SK-N-SH treated with all-trans-retinoic acid at 6 μM for 48 hours (cell line): ENCODE measurements around the gene NHLRC1.

Experiments
- ATAC-seq: fragments of 200-7000 bp; cut with Tn5 transposase; 3 replicates; pipeline ENCODE4 v1.9.1; 2020; ENCODE audit warnings: mild to moderate bottlenecking, moderate library complexity
- ARNTL ChIP-seq: fragments of 450-650 bp; formaldehyde crosslinking; IDR thresholded peaks from 2 replicates; pipeline ENCODE4 v1.5.0; 2020; ENCODE audit warnings: low read depth, mild to moderate bottlenecking, moderate library complexity, borderline replicate concordance
- BACH2 ChIP-seq: fragments of 250-450 bp; sonication (Bioruptor Pico); IDR thresholded peaks from 2 replicates; pipeline ENCODE4 v1.9.0; 2021; ENCODE audit warnings: mild to moderate bottlenecking, borderline replicate concordance
- CSDC2 ChIP-seq: fragments of 250-450 bp; sonication (Bioruptor Pico); IDR thresholded peaks from 2 replicates; pipeline ENCODE4 v1.5.0; 2020; ENCODE audit warnings: mild to moderate bottlenecking, moderate library complexity
- ESRRG ChIP-seq: fragments of 250-450 bp; sonication (Bioruptor Pico); IDR thresholded peaks from 2 replicates; pipeline ENCODE4 v1.6.1; 2021; ENCODE audit warnings: mild to moderate bottlenecking
- GLIS3 ChIP-seq: fragments of 250-450 bp; sonication (Bioruptor Pico); IDR thresholded peaks from 2 replicates; pipeline ENCODE4 v1.5.0; 2020; ENCODE audit warnings: mild to moderate bottlenecking, moderate library complexity
- ISL1 ChIP-seq: fragments of 250-450 bp; sonication (Bioruptor Pico); IDR thresholded peaks from 2 replicates; pipeline ENCODE4 v2.1.2; 2022; ENCODE audit warnings: mild to moderate bottlenecking, moderate library complexity
- OSR1 ChIP-seq: fragments of 250-450 bp; sonication (Bioruptor Pico); IDR thresholded peaks from 2 replicates; pipeline ENCODE4 v1.8.0; 2022; ENCODE audit warnings: moderate library complexity, mild to moderate bottlenecking, inconsistent platforms
- PPARA ChIP-seq: fragments of 250-450 bp; sonication (Bioruptor Pico); IDR thresholded peaks from 2 replicates; pipeline ENCODE4 v1.5.0; 2020; ENCODE audit warnings: mild to moderate bottlenecking, borderline replicate concordance
- RARB ChIP-seq: fragments of 250-450 bp; sonication (Bioruptor Pico); IDR thresholded peaks from 2 replicates; pipeline ENCODE4 v1.8.0; 2021; ENCODE audit warnings: mild to moderate bottlenecking, moderate library complexity
- SNAI2 ChIP-seq: fragments of 250-450 bp; sonication (Bioruptor Pico); IDR thresholded peaks from 2 replicates; pipeline ENCODE4 v1.5.0; 2020; ENCODE audit warnings: mild to moderate bottlenecking, moderate library complexity
- TCF4 ChIP-seq: fragments of 250-450 bp; sonication (Bioruptor Pico); IDR thresholded peaks from 2 replicates; pipeline ENCODE4 v1.8.0; 2021; ENCODE audit warnings: mild to moderate bottlenecking, moderate library complexity, borderline replicate concordance
- TOX ChIP-seq: fragments of 250-450 bp; sonication (Bioruptor Pico); IDR thresholded peaks from 2 replicates; pipeline ENCODE4 v1.8.0; 2021; ENCODE audit warnings: mild to moderate bottlenecking, moderate library complexity, borderline replicate concordance
- ZC3H10 ChIP-seq: fragments of 250-450 bp; sonication (Bioruptor Pico); IDR thresholded peaks from 2 replicates; pipeline ENCODE4 v1.5.1; 2021; ENCODE audit warnings: mild to moderate bottlenecking, moderate library complexity
- ZFP3 ChIP-seq: fragments of 250-450 bp; sonication (Bioruptor Pico); IDR thresholded peaks from 2 replicates; pipeline ENCODE4 v1.5.0; 2020; ENCODE audit warnings: mild to moderate bottlenecking, moderate library complexity
- ZFP30 ChIP-seq: fragments of 450-650 bp; formaldehyde crosslinking; IDR thresholded peaks from 2 replicates; pipeline ENCODE4 v1.5.0; 2022; ENCODE audit warnings: mild to moderate bottlenecking, moderate library complexity
- ZNF565 ChIP-seq: fragments of 450-650 bp; formaldehyde crosslinking; conservative IDR thresholded peaks from 2 replicates; pipeline ENCODE4 v1.5.0; 2020; ENCODE audit warnings: low read depth, mild to moderate bottlenecking, moderate library complexity
- ZNF70 ChIP-seq: fragments of 450-650 bp; formaldehyde crosslinking; IDR thresholded peaks from 2 replicates; pipeline ENCODE4 v1.5.0; 2020; ENCODE audit warnings: mild to moderate bottlenecking, moderate library complexity
- ZNF8 ChIP-seq: fragments of 450-650 bp; formaldehyde crosslinking; IDR thresholded peaks from 2 replicates; pipeline ENCODE4 v1.5.0; 2020; ENCODE audit warnings: mild to moderate bottlenecking, moderate library complexity
- TF ChIP-seq, protein P1 (sequence below): fragments of 250-450 bp; sonication (Bioruptor Pico); IDR thresholded peaks from 2 replicates; pipeline ENCODE4 v1.5.1; 2021; ENCODE audit warnings: mild to moderate bottlenecking, moderate library complexity
- TF ChIP-seq, protein P2 (sequence below): fragments of 250-450 bp; sonication (Bioruptor Pico); IDR thresholded peaks from 2 replicates; pipeline ENCODE4 v1.5.0; 2020; ENCODE audit warnings: mild to moderate bottlenecking, moderate library complexity
- TF ChIP-seq, protein P3 (sequence below): fragments of 250-450 bp; sonication (Bioruptor Pico); IDR thresholded peaks from 2 replicates; pipeline ENCODE4 v1.5.1; 2020; ENCODE audit warnings: low read depth, mild to moderate bottlenecking, moderate library complexity
- TF ChIP-seq, protein P4 (sequence below): fragments of 250-450 bp; sonication (Bioruptor Pico); IDR thresholded peaks from 2 replicates; pipeline ENCODE4 v1.8.0; 2020; ENCODE audit warnings: mild to moderate bottlenecking, moderate library complexity, borderline replicate concordance

The NHLRC1 gene

DNA sequence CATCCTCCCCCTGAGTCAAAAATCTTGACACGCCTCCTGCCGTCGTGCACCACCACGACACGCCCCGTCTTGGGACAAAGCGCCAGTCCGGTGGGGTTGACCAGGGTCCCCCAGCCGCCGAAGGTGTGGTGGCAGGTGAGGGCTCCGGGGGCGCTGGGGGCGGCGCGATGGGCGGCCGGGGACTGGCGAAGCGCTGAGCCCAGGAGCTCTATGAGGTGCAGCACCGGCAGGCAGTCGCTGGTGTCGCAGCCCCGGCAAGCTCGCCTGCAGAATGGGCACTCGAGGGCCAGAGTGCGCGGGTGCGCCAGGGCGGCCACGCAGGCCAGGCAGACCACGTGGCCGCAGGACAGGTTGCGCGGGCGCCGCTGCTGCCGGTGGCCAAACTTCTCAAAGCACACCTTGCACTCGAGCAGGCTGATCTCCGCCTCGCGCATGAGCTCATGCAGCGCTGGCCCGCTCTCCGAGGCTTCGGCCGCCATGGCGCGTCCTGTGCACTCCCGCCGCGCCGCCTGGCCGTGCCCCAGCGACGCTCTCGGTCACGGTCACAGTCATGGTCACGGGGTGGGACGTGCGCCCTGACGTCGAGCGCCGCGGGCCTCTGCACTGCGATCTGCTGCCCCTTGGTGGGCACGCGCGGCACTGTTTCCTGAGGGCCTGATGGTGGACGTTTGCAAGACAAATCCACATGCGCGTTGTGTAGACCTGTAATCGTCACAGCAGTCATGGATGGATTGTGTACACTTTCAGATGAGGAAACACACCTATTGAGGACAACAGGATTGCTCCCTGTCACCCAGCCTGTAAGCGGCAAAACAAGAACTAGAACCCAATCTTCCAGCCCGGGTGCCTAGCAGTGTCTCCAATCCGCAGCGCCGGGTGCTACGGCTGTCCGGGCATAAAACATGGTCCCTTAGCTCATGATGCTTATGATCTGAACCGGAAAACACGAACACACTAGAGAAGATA, at the start of gene NHLRC1:
Gene NHLRC1 (minus strand): TSS at position 550 of the 966 bp plus-strand sequence. CDS start 71 bp downstream, at position 479.
- no peak for TF ChIP-seq OSR1 (CRISPR knock-in tag)
- no peak for TF ChIP-seq ARNTL (CRISPR knock-in tag)
- TF ChIP-seq, protein P1, sequence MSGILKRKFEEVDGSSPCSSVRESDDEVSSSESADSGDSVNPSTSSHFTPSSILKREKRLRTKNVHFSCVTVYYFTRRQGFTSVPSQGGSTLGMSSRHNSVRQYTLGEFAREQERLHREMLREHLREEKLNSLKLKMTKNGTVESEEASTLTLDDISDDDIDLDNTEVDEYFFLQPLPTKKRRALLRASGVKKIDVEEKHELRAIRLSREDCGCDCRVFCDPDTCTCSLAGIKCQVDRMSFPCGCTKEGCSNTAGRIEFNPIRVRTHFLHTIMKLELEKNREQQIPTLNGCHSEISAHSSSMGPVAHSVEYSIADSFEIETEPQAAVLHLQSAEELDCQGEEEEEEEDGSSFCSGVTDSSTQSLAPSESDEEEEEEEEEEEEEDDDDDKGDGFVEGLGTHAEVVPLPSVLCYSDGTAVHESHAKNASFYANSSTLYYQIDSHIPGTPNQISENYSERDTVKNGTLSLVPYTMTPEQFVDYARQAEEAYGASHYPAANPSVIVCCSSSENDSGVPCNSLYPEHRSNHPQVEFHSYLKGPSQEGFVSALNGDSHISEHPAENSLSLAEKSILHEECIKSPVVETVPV (CRISPR knock-in tag) = no peak
- TF ChIP-seq ISL1 (CRISPR knock-in tag) = no peak
- TF ChIP-seq RARB (CRISPR knock-in tag) = no peak
- peak; percentile 98 for ATAC-seq

DNA sequence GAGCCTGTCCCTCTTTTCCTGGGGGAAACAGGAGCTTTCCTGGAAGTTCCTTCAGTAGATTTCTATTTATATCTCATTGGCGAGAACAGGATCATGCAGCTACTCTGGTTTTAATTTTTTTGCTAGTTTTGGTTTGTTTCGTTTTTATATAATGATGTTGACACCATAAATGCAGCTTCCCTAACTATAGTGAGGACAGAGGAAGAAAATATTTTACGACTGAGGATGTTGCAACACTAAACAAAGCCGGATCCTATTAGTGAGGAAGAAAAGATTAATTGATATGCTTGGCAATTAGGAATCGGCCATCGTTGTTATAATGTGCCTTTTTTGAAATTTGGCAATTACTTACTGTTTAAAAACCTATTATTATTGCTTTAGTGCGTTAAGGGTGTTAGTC, 49.4 kb upstream of the NHLRC1 start:
- no peak for ATAC-seq
- TF ChIP-seq TOX (no peak), ESRRG (CRISPR knock-in tag) (no peak), CSDC2 (CRISPR knock-in tag) (no peak), BACH2 (CRISPR knock-in tag) (no peak), ZNF565 (CRISPR knock-in tag) (no peak), GLIS3 (CRISPR knock-in tag) (no peak), TCF4 (CRISPR knock-in tag) (no peak), PPARA (CRISPR knock-in tag) (no peak), OSR1 (CRISPR knock-in tag) (no peak), ZC3H10 (CRISPR knock-in tag) (no peak), ZFP3 (CRISPR knock-in tag) (no peak), SNAI2 (CRISPR knock-in tag) (no peak), ARNTL (CRISPR knock-in tag) (no peak), ZNF8 (CRISPR knock-in tag) (no peak), ZFP30 (CRISPR knock-in tag) (no peak), ZNF70 (CRISPR knock-in tag) (no peak)
- TF ChIP-seq, protein P2, sequence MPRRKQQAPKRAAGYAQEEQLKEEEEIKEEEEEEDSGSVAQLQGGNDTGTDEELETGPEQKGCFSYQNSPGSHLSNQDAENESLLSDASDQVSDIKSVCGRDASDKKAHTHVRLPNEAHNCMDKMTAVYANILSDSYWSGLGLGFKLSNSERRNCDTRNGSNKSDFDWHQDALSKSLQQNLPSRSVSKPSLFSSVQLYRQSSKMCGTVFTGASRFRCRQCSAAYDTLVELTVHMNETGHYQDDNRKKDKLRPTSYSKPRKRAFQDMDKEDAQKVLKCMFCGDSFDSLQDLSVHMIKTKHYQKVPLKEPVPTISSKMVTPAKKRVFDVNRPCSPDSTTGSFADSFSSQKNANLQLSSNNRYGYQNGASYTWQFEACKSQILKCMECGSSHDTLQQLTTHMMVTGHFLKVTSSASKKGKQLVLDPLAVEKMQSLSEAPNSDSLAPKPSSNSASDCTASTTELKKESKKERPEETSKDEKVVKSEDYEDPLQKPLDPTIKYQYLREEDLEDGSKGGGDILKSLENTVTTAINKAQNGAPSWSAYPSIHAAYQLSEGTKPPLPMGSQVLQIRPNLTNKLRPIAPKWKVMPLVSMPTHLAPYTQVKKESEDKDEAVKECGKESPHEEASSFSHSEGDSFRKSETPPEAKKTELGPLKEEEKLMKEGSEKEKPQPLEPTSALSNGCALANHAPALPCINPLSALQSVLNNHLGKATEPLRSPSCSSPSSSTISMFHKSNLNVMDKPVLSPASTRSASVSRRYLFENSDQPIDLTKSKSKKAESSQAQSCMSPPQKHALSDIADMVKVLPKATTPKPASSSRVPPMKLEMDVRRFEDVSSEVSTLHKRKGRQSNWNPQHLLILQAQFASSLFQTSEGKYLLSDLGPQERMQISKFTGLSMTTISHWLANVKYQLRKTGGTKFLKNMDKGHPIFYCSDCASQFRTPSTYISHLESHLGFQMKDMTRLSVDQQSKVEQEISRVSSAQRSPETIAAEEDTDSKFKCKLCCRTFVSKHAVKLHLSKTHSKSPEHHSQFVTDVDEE = no peak
- TF ChIP-seq, protein P3, sequence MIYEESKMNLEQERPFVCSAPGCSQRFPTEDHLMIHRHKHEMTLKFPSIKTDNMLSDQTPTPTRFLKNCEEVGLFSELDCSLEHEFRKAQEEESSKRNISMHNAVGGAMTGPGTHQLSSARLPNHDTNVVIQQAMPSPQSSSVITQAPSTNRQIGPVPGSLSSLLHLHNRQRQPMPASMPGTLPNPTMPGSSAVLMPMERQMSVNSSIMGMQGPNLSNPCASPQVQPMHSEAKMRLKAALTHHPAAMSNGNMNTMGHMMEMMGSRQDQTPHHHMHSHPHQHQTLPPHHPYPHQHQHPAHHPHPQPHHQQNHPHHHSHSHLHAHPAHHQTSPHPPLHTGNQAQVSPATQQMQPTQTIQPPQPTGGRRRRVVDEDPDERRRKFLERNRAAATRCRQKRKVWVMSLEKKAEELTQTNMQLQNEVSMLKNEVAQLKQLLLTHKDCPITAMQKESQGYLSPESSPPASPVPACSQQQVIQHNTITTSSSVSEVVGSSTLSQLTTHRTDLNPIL (CRISPR knock-in tag) = no peak
- TF ChIP-seq, protein P4, sequence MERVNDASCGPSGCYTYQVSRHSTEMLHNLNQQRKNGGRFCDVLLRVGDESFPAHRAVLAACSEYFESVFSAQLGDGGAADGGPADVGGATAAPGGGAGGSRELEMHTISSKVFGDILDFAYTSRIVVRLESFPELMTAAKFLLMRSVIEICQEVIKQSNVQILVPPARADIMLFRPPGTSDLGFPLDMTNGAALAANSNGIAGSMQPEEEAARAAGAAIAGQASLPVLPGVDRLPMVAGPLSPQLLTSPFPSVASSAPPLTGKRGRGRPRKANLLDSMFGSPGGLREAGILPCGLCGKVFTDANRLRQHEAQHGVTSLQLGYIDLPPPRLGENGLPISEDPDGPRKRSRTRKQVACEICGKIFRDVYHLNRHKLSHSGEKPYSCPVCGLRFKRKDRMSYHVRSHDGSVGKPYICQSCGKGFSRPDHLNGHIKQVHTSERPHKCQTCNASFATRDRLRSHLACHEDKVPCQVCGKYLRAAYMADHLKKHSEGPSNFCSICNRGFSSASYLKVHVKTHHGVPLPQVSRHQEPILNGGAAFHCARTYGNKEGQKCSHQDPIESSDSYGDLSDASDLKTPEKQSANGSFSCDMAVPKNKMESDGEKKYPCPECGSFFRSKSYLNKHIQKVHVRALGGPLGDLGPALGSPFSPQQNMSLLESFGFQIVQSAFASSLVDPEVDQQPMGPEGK = no peak
- TF ChIP-seq, all 23 proteins: peak for 0

DNA sequence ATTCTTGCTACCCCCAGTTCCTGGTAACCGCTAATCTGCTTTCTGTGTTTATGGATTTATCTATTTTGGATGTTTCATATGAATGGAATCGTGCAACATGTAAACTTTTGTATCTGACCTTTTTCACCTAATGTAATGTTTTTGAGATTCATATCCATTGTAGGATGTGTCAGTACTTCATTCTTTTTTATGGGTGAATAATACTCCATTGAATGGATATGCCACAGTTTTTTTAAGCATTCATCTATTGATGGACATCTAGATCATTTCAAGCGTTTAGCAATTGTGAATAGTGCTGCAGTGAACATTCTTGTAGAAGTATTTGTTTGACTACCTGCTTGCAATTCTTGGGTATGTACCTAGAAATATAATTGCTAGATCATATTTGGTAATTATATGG, 45.8 kb upstream of the NHLRC1 start:
- ATAC-seq = no peak
- TF ChIP-seq ZNF8 (CRISPR knock-in tag) = peak; percentile 97
- TF ChIP-seq OSR1 (CRISPR knock-in tag) = no peak
